GM03348 (cell line): ENCODE results near the gene PLCD4.

Experiments used
- DNase-seq: peaks from one replicate; pipeline ENCODE4 v3.0.0; 2012; ENCODE audit warnings: low spot score

Gene PLCD4

GRCh38 chr2:218664653-218665052, 57.0 kb downstream of the PLCD4 start:
- DNase-seq = no peak

GRCh38 chr2:218671097-218671653, 63.5 kb downstream of the PLCD4 start:
- peak; percentile 24 for DNase-seq

- peak; percentile 97 for DNase-seq
Measured at GRCh38 chr2:218671654-218672566, 64.2 kb downstream of the PLCD4 start, which contains the start of the genes RNF25 and STK36. TSS of gene RNF25 (minus strand) at chr2:218672002. CDS start at chr2:218671970, 32 bp downstream. TSS of gene STK36 (plus strand) at chr2:218672086. CDS start at chr2:218672830, 744 bp downstream.

- DNase-seq = no peak
Measured at GRCh38 chr2:218679119-218679518, 71.4 kb downstream of the PLCD4 start.

GRCh38 chr2:218680061-218680460, 72.4 kb downstream of the PLCD4 start:
- DNase-seq = no peak
